Measurements from ENCODE around the gene SCUBE1.

Gene SCUBE1

GRCh38 chr22:43173566-43173965 is 169.6 kb downstream of the SCUBE1 start:
- ATAC-seq: no peak
- no peak for TF ChIP-seq OSR1 (CRISPR knock-in tag; IDR thresholded peaks at IDR 0.05)
- TF ChIP-seq ZNF8 (CRISPR knock-in tag; IDR thresholded peaks at IDR 0.05): no peak
- no peak for TF ChIP-seq CREB5 (CRISPR knock-in tag; IDR thresholded peaks at IDR 0.05; ENCODE audit: low read depth)
- TF ChIP-seq ZC3H10 (CRISPR knock-in tag; IDR thresholded peaks at IDR 0.05): no peak

- TF ChIP-seq PATZ1 (CRISPR knock-in tag; IDR thresholded peaks at IDR 0.05; ENCODE audit: borderline replicate concordance) (no peak), ZNF565 (CRISPR knock-in tag; conservative IDR thresholded peaks at IDR 0.05; ENCODE audit: low read depth) (no peak)
- ATAC-seq: no peak
Measured at GRCh38 chr22:43172191-43172590, 171.0 kb downstream of the SCUBE1 start.

GRCh38 chr22:43171607-43172006 is 171.6 kb downstream of the SCUBE1 start:
- no peak for ATAC-seq
- TF ChIP-seq GLIS3 (CRISPR knock-in tag; IDR thresholded peaks at IDR 0.05): no peak
- TF ChIP-seq RARB (CRISPR knock-in tag; IDR thresholded peaks at IDR 0.05): no peak
- TF ChIP-seq ARNTL (CRISPR knock-in tag; IDR thresholded peaks at IDR 0.05; ENCODE audit: borderline replicate concordance, low read depth): no peak
- TF ChIP-seq ZFP30 (CRISPR knock-in tag; IDR thresholded peaks at IDR 0.05): no peak
- TF ChIP-seq TCF4 (CRISPR knock-in tag; IDR thresholded peaks at IDR 0.05; ENCODE audit: borderline replicate concordance): no peak
- TF ChIP-seq CSDC2 (CRISPR knock-in tag; IDR thresholded peaks at IDR 0.05): no peak
- no peak for TF ChIP-seq ESRRG (CRISPR knock-in tag; IDR thresholded peaks at IDR 0.05)
- no peak for TF ChIP-seq OSR1 (CRISPR knock-in tag; IDR thresholded peaks at IDR 0.05)
- TF ChIP-seq ZC3H10 (CRISPR knock-in tag; IDR thresholded peaks at IDR 0.05): no peak
- no peak for TF ChIP-seq TSHZ2 (CRISPR knock-in tag; IDR thresholded peaks at IDR 0.05)
- TF ChIP-seq ZFP3 (CRISPR knock-in tag; IDR thresholded peaks at IDR 0.05): no peak
- no peak for TF ChIP-seq BACH2 (CRISPR knock-in tag; IDR thresholded peaks at IDR 0.05; ENCODE audit: borderline replicate concordance)
- TF ChIP-seq CSRNP3 (CRISPR knock-in tag; IDR thresholded peaks at IDR 0.05): no peak
- TF ChIP-seq SNAI2 (CRISPR knock-in tag; IDR thresholded peaks at IDR 0.05): no peak
- no peak for TF ChIP-seq CREB5 (CRISPR knock-in tag; IDR thresholded peaks at IDR 0.05; ENCODE audit: low read depth)
- TF ChIP-seq POU6F1 (CRISPR knock-in tag; IDR thresholded peaks at IDR 0.05; ENCODE audit: borderline replicate concordance, low read depth): no peak
- TF ChIP-seq ZNF8 (CRISPR knock-in tag; IDR thresholded peaks at IDR 0.05): no peak
- no peak for TF ChIP-seq TOX (CRISPR knock-in tag; IDR thresholded peaks at IDR 0.05; ENCODE audit: borderline replicate concordance)
- no peak for TF ChIP-seq PPARA (CRISPR knock-in tag; IDR thresholded peaks at IDR 0.05; ENCODE audit: borderline replicate concordance)
- TF ChIP-seq ZNF70 (CRISPR knock-in tag; IDR thresholded peaks at IDR 0.05): no peak

Measured in SK-N-SH treated with all-trans-retinoic acid at 6 μM for 48 hours (cell line).